WERI-Rb-1 (cell line): ENCODE data around the gene RCAN3.
"Not testable (repeated sequence)": the region's sequence is repeated elsewhere in the genome, so short reads cannot be mapped to it uniquely, and the experiment has no call there.

Experiments used
- DNase-seq: peaks from one replicate; pipeline ENCODE4 v3.0.0-alpha.2; 2020
- H3K27ac ChIP-seq: fragments of 250-450 bp; sonication (Bioruptor Pico); 2 replicates; pipeline ENCODE4 v1.5.1; 2020; ENCODE audit warnings: mild to moderate bottlenecking, moderate library complexity
- H3K27me3 ChIP-seq: fragments of 250-450 bp; sonication (Bioruptor Pico); 2 replicates; pipeline ENCODE4 v1.5.1; 2021; ENCODE audit warnings: mild to moderate bottlenecking, low read depth, moderate library complexity; ENCODE audit not compliant: insufficient read depth, severe bottlenecking
- H3K36me3 ChIP-seq: fragments of 250-450 bp; sonication (Bioruptor Pico); 2 replicates; pipeline ENCODE4 v1.5.1; 2020; ENCODE audit warnings: mild to moderate bottlenecking, moderate library complexity
- H3K4me3 ChIP-seq: 2 replicates; pipeline ENCODE4 v1.5.1; 2011; ENCODE audit warnings: low read depth, mild to moderate bottlenecking, control low read depth, low read length
- H3K9me3 ChIP-seq: fragments of 250-450 bp; sonication (Bioruptor Pico); 2 replicates; pipeline ENCODE4 v1.5.1; 2021; ENCODE audit warnings: mild to moderate bottlenecking, moderate library complexity; ENCODE audit not compliant: severe bottlenecking
- CTCF ChIP-seq: IDR thresholded peaks from 2 replicates; pipeline ENCODE4 v1.5.1; 2011; ENCODE audit warnings: low read depth, mild to moderate bottlenecking, control low read depth, inconsistent platforms, low read length

RCAN3 gene

DNA sequence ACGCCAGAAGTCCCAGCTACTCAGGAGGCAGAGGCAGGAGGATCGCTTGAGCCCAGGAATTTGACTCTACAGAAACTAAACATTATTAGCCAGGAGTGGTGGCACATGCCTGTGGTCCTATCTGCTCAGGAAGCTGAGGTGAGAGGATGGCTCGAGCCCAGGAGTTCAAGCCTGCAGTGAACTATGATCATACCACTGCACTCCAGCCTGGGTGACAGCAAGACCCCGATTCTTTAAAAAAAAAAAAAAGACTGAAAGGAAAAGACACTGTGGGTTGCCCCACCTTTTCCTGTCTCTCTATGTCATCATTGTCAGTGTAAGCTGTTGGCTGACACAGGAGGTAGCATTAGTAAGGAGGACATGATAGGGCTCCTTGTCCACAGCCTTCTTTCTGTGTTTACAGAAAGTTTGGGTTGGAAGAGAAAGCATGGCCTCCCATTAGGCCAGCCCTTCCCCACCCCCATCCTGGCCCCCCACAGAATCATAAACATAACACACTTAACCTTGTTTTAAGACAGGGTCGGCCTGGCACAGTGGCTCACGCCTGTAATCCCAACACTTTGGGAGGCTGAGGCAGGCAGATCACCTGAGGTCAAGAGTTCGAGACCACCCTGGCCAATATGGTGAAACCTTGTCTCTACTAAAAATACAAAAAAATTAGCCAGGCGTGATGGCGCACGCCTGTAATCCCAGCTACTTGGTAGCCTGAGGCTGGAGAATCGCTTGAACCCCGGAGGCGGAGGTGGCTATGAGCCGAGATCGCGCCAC lies 20.6 kb upstream of the RCAN3 start:
- no peak for TF ChIP-seq CTCF
- Histone ChIP-seq H3K27me3 (no peaks in the 10 kb centered on the region), H3K27ac (no peak overlapping the region), H3K36me3 (no peaks in the 10 kb centered on the region), H3K9me3 (no peaks in the 10 kb centered on the region), H3K4me3 (no peak overlapping the region)
- DNase-seq, result no peak

GRCh38 chr1:24483441-24483840 lies 19.2 kb upstream of the RCAN3 start:
- no peaks in the 10 kb centered on the region for H3K36me3 ChIP-seq
- H3K27ac ChIP-seq, result no peak overlapping the region
- H3K4me3 ChIP-seq, result no peak overlapping the region
- DNase-seq, result no peak
- no peaks in the 10 kb centered on the region for H3K9me3 ChIP-seq
- no peak for TF ChIP-seq CTCF
- no peaks in the 10 kb centered on the region for H3K27me3 ChIP-seq

DNA sequence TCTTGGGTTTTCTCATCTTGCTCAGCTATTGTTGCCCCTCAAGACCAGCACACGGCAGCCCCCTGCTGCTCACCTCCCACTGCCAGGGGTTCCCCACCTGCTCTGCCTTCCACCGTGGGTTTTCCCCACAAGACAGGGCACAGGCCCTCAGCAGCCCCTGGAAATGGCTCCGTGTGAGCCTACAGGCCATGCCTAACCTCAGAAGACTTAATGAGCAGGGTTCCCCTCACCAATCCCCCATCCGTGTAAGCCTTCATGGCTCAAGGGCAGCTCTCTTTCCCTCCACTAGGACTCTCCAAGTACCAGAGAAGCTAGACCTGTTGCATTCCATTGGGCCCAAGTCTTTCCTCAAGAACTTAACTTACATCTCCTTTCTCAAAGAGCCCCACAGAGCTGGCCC lies 18.4 kb upstream of the RCAN3 start:
- Histone ChIP-seq H3K9me3 (no peaks in the 10 kb centered on the region), H3K27me3 (no peaks in the 10 kb centered on the region), H3K27ac (no peak overlapping the region), H3K4me3 (no peak overlapping the region), H3K36me3 (no peaks in the 10 kb centered on the region)
- no peak for TF ChIP-seq CTCF
- no peak for DNase-seq

- no peak for TF ChIP-seq CTCF
- DNase-seq, result no peak
- Histone ChIP-seq H3K27me3 (no peaks in the 10 kb centered on the region), H3K9me3 (peaks cover 10% of the 10 kb centered on the region), H3K36me3 (no peaks in the 10 kb centered on the region), H3K4me3 (no peak overlapping the region), H3K27ac (no peak overlapping the region)
Observed at GRCh38 chr1:24486331-24487065, 16.1 kb upstream of the RCAN3 start.

- Histone ChIP-seq H3K36me3 (no peaks in the 10 kb centered on the region), H3K27ac (no peak overlapping the region), H3K4me3 (no peak overlapping the region), H3K9me3 (peaks cover 10% of the 10 kb centered on the region), H3K27me3 (no peaks in the 10 kb centered on the region)
- TF ChIP-seq CTCF, result no peak
- no peak for DNase-seq
Observed at GRCh38 chr1:24487455-24487854, 15.2 kb upstream of the RCAN3 start.

DNA sequence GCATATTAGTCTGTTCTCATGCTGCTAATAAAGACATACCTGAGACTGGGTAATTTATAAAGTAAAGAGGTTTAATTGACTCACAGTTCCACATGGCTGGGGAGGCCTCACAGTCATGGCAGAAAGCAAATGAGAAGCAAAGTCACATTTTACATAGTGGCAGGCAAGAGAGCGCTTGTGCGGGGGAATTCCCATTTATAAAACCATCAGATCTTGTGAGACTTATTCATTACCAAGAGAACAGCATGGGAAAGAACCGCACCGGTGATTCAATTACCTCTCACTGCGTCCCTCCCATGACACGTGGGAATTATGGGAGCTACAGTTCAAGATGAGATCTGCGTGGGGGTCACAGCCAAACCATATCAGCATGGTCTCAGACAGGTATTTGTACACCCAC lies 14.5 kb upstream of the RCAN3 start:
- H3K4me3 ChIP-seq, H3K36me3 ChIP-seq, H3K9me3 ChIP-seq, DNase-seq, H3K27ac ChIP-seq, H3K27me3 ChIP-seq: not testable (repeated sequence)
